Chondrocyte (in vitro differentiated cells): Measurements from ENCODE around the gene IMMP2L. TPM values are rescaled to one million over a fixed set of nuclear protein-coding genes. Genes with fewer than 3 reads are reported as not detected.
"Not testable (repeated sequence)": the region's sequence is repeated elsewhere in the genome, so short reads cannot be mapped to it uniquely, and the experiment has no call there.

ENCODE experiments used
- DNase-seq: peaks from one replicate; pipeline ENCODE4 v3.0.0; 2021; ENCODE audit warnings: mixed read lengths, low spot score
- H3K27ac Mint-ChIP-seq: one replicate; pipeline ENCODE4 v1.8.0; 2021; ENCODE audit warnings: mild to moderate bottlenecking, moderate library complexity, mixed read lengths; ENCODE audit not compliant: unreplicated experiment
- H3K27me3 Mint-ChIP-seq: 2 replicates; pipeline ENCODE4 v1.8.0; 2021; ENCODE audit warnings: low read depth, mixed read lengths
- H3K36me3 Mint-ChIP-seq: 2 replicates; pipeline ENCODE4 v1.8.0; 2021; ENCODE audit warnings: low read depth, mixed read lengths
- H3K4me1 Mint-ChIP-seq: 2 replicates; pipeline ENCODE4 v1.8.0; 2021; ENCODE audit warnings: low read depth, mild to moderate bottlenecking, mixed read lengths
- H3K4me3 Mint-ChIP-seq: one replicate; pipeline ENCODE4 v1.8.0; 2021; ENCODE audit warnings: mild to moderate bottlenecking, moderate library complexity, mixed read lengths; ENCODE audit not compliant: unreplicated experiment
- H3K9me3 Mint-ChIP-seq: 2 replicates; pipeline ENCODE4 v1.8.0; 2021; ENCODE audit warnings: low read depth, mixed read lengths
- total RNA-seq: library from RNA; stranded (reverse); gene quantifications from 3 replicates; pipeline ENCODE4 v1.2.1, GENCODE V29; 2021
- TF ChIP-seq, protein P1 (sequence below): fragments of 200-600 bp; sonication (generic); IDR thresholded peaks from 2 replicates; pipeline ENCODE4 v1.5.0; 2021; ENCODE audit warnings: antibody characterized with exemption, mild to moderate bottlenecking, moderate library complexity

Gene IMMP2L
- total RNA-seq, 1 donor from 2014 or later: 6.1 TPM

DNA sequence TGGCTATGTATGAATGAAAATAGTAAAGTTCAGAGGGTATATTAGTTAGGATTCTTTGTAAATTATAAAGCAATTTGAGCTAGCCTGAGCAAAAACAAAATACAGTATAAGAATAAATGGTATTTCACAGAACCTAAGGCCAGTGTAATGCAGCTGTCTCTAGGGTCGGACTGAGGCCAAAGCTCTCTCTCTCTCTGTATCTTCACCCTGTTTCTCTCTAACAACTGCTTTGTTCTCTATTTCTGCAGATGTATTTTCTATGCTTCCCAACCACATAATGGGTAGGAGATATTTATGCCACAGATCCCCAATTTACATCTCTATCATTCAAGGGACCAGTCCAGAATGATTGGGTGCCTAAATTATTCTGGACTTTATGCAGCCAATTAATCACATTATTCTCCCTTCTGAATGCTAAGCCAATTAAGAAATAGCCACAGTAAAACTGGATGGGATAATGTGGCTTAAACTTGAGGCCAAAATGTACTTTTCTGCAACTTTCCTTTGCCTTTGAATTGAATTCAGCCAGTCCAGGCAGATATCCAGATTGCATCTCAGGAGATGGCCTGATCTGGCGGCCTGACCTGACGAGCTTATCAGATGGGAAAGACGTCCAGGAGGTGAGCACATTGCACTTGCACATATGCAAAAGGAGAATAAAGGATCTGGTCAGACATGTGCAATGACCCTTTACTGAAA lies 24.6 kb upstream of the IMMP2L start:
- no peak for DNase-seq
- H3K4me1 Mint-ChIP-seq: no peaks in the 10 kb centered on the region
- TF ChIP-seq, protein P1, sequence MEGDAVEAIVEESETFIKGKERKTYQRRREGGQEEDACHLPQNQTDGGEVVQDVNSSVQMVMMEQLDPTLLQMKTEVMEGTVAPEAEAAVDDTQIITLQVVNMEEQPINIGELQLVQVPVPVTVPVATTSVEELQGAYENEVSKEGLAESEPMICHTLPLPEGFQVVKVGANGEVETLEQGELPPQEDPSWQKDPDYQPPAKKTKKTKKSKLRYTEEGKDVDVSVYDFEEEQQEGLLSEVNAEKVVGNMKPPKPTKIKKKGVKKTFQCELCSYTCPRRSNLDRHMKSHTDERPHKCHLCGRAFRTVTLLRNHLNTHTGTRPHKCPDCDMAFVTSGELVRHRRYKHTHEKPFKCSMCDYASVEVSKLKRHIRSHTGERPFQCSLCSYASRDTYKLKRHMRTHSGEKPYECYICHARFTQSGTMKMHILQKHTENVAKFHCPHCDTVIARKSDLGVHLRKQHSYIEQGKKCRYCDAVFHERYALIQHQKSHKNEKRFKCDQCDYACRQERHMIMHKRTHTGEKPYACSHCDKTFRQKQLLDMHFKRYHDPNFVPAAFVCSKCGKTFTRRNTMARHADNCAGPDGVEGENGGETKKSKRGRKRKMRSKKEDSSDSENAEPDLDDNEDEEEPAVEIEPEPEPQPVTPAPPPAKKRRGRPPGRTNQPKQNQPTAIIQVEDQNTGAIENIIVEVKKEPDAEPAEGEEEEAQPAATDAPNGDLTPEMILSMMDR: no peak
- no peaks in the 10 kb centered on the region for H3K36me3 Mint-ChIP-seq
- H3K4me3 Mint-ChIP-seq: no peak overlapping the region
- peaks cover 2% of the 10 kb centered on the region for H3K9me3 Mint-ChIP-seq
- peaks cover 5% of the 10 kb centered on the region for H3K27me3 Mint-ChIP-seq
- H3K27ac Mint-ChIP-seq: no peak overlapping the region

DNA sequence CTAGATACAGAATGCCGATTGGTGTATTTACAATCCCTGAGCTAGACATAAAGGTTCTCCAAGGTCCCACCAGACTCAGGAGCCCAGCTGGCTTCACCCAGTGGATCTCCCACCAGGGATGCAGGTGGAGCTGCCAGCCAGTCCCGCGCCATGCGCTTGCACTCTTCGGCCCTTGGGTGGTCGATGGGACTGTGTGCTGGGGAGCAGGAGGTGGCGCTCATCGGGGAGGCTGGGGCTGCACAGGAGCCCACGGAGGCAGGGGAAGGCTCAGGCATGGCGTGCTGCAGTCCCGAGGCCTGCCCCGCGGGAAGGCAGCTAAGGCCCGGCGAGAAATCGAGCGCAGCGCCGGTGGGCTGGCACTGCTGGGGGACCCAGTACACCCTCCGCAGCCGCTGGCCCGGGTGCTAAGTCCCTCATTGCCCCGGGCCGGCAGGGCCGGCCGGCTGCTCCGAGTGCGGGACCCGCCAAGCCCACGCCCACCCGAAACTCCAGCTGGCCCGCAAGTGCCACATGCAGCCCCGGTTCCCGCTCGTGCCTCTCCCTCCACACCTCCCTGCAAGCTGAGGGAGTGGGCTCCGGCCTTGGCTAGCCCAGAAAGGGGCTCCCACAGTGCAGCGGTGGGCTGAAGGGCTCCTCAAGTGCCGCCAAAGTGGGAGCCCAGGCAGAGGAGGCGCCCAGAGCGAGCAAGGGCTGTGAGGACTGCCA lies 19.6 kb upstream of the IMMP2L start:
- not testable (repeated sequence) for DNase-seq, H3K4me1 Mint-ChIP-seq, H3K36me3 Mint-ChIP-seq, H3K27me3 Mint-ChIP-seq, H3K4me3 Mint-ChIP-seq, H3K27ac Mint-ChIP-seq
- H3K9me3 Mint-ChIP-seq: peaks cover 13% of the 10 kb centered on the region

DNA sequence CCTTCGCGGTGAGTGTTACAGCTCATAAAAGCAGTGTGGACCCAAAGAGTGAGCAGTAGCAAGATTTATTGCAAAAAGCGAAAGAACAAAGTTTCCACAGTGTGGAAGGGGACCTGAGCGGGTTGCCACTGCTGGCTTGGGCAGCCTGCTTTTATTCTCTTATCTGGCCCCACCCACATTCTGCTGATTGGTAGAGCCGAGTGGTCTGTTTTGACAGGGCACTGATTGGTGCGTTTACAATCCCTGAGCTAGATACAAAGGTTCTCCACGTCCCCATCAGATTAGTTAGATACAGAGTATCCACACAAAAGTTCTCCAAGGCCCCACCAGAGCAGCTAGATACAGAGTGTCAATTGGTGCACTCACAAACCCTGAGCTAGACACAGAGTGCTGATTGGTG lies 18.9 kb upstream of the IMMP2L start:
- peaks cover 19% of the 10 kb centered on the region for H3K9me3 Mint-ChIP-seq
- H3K27me3 Mint-ChIP-seq, H3K36me3 Mint-ChIP-seq, H3K27ac Mint-ChIP-seq, H3K4me3 Mint-ChIP-seq, H3K4me1 Mint-ChIP-seq, DNase-seq: not testable (repeated sequence)

DNA sequence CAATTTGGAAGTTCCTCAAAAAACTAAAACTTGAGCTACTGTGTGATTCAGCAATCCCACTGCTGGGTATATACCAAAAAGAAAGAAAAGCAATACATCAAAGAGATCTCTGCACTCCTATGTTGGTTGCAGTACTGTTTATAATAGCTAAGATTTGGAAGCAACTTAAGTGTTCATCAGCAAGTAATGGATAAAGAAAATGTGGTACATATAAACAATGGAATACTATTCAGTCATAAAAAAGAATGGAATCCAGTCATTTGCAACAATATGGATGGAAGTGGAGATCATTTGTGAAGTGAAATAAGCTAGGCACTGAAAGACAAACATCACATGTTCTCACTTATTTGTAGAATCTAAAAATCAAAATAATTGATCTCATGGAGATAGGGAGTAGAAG lies 16.5 kb upstream of the IMMP2L start:
- TF ChIP-seq, protein P1: no peak
- Mint-ChIP-seq H3K9me3 (peaks cover 25% of the 10 kb centered on the region), H3K4me1 (no peaks in the 10 kb centered on the region), H3K4me3 (no peak overlapping the region), H3K27me3 (no peaks in the 10 kb centered on the region), H3K27ac (no peak overlapping the region), H3K36me3 (no peaks in the 10 kb centered on the region)
- no peak for DNase-seq

DNA sequence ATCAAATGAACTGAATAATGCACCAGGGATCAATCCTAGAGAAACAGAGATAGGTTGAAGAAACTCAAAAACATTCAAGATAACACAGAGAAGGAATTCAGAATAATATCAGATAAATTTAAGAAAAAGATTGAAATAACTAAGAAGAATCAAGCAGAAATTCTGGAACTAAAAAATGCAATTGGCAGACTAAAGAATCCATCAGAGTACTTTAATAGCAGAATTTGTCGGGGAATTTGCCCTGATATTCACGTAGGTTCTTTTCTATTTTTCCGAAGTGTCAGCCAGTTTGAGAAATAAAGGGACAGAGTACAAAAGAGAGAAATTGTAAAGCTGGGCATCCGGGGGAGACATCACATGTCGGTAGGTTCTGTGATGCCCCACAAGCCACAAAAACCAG lies 9.4 kb upstream of the IMMP2L start:
- TF ChIP-seq, protein P1: no peak
- Mint-ChIP-seq H3K4me3 (no peak overlapping the region), H3K9me3 (peaks cover 21% of the 10 kb centered on the region), H3K27ac (no peak overlapping the region), H3K36me3 (no peaks in the 10 kb centered on the region), H3K4me1 (no peaks in the 10 kb centered on the region), H3K27me3 (peaks cover 3% of the 10 kb centered on the region)
- no peak for DNase-seq

DNA sequence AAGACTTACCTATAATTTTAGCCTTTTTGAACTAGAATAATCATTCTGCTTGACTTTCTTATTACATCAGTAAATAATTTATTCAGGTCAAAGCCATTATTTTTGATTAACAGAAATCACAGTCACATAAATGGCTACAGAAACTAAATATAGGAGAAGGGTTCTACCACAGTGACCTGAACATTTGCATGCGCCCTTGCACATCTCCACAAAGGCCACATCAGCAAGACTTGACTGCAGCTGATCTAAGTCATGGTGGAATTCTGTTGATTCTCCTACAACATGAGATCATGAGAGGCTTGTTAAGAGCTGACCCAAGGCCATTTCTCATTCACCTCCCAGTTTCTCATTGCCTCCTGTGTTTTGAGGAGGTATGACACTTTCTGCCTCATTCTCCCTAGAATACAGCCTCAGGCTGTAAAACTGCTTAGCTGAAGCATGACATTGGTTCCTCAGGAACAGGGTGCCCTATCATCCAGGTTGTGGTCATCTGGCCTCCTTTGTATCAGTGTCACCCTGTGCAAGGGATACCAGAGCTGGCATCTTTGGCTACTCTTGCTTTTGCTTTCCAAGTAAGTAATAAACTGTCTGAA lies 6.7 kb upstream of the IMMP2L start:
- DNase-seq: no peak
- peaks cover 11% of the 10 kb centered on the region for H3K9me3 Mint-ChIP-seq

More for the DNA sequence above, 6.7 kb upstream of the IMMP2L start:
- Mint-ChIP-seq H3K36me3 (no peaks in the 10 kb centered on the region), H3K4me3 (no peak overlapping the region), H3K27me3 (peaks cover 3% of the 10 kb centered on the region), H3K27ac (no peak overlapping the region), H3K4me1 (no peaks in the 10 kb centered on the region)
- TF ChIP-seq, protein P1: no peak
